Measurements from ENCODE around the gene GMPR.

DNA sequence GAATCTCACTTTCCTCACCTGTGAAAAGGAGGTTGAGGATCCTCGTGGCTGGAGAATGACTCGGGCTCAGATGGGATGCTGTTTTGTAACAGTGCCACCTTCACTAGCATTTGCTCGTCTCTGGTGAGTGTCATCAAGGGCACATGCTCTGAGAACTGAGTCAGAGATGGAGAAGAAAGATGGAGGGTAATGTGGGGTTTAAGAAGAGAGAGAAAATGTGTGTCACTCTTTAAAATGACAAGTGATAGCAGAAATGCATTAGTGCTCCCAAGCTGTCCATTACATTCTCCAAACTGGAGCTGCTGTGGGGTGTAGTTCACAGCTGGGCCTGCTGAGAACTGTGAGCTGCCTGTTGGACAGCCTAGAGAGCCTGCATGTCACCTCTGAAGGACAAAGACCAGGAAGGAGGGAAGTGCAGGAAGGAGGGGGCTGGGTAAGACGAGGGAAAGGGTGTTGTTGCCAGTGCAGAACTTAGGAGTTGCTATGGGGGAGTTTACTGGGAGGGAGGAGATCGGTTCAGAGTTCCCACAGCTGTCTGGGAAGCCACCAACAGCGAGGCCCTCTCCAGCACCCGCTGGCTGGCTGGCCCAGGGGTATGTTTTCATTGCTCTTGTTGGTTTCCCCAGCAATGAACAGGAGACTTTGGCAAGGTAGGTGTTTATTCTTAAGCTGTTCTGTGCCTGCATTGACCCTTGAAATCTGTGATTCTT is 19.8 kb downstream of the GMPR start:
- TF ChIP-seq, protein P1, sequence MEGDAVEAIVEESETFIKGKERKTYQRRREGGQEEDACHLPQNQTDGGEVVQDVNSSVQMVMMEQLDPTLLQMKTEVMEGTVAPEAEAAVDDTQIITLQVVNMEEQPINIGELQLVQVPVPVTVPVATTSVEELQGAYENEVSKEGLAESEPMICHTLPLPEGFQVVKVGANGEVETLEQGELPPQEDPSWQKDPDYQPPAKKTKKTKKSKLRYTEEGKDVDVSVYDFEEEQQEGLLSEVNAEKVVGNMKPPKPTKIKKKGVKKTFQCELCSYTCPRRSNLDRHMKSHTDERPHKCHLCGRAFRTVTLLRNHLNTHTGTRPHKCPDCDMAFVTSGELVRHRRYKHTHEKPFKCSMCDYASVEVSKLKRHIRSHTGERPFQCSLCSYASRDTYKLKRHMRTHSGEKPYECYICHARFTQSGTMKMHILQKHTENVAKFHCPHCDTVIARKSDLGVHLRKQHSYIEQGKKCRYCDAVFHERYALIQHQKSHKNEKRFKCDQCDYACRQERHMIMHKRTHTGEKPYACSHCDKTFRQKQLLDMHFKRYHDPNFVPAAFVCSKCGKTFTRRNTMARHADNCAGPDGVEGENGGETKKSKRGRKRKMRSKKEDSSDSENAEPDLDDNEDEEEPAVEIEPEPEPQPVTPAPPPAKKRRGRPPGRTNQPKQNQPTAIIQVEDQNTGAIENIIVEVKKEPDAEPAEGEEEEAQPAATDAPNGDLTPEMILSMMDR (IDR thresholded peaks at IDR 0.05), result no peak
- TF ChIP-seq POLR2A (IDR thresholded peaks at IDR 0.05), result no peak

Measured in esophagus squamous epithelium (tissue), 4 donors.